GM21576 (cell line): ENCODE data around the gene SLC66A3.

Experiments used
- ATAC-seq: cut with Tn5 transposase; IDR thresholded peaks from one replicate; pipeline ENCODE4 v1.9.1; 2021; ENCODE audit warnings: mild to moderate bottlenecking, moderate library complexity; ENCODE audit not compliant: unreplicated experiment

SLC66A3 gene

GRCh38 chr2:11213090-11213638, 57.9 kb downstream of the SLC66A3 start:
- ATAC-seq, result no peak

- ATAC-seq, result no peak
Measured at GRCh38 chr2:11213975-11214374, 58.7 kb downstream of the SLC66A3 start.

DNA sequence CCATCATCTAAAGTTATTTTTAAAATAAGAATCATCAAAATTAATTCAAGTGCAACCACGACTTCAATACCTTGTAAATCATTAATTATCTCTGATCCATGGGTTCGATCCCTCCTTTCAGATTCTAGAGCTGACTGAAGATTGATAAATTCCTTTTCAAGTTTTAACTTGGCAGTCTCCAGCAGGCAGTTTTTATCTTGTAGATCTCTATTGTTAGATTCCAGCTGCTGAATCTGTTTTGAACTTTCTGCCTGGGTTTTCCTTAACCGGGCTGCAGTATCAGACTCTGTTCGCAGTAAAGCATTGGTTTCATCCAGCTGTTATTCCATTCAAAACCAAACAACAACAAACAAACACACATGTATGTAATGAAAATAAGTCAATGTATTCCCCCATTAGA, 59.5 kb downstream of the SLC66A3 start:
- ATAC-seq, result no peak

DNA sequence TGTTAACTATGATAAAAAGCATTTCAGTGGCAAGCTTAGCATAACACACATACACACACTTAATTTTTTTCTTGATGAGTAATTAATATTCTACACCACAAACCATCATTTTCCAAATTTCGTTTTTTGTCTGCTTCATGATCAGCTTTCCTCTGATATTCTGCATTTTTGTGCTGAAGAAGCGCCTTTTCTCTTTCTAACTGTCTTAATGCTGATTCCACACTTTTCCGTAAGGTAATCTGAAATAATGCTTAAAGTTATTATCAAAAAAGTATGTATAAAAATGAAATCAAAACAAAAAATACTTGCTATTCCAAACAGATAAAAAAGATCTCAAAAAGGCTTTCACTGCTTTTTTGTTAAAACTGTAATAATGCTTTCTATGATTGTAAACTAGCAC, 60.1 kb downstream of the SLC66A3 start:
- ATAC-seq, result no peak

- no peak for ATAC-seq
Measured at GRCh38 chr2:11220445-11220844, 65.2 kb downstream of the SLC66A3 start.

DNA sequence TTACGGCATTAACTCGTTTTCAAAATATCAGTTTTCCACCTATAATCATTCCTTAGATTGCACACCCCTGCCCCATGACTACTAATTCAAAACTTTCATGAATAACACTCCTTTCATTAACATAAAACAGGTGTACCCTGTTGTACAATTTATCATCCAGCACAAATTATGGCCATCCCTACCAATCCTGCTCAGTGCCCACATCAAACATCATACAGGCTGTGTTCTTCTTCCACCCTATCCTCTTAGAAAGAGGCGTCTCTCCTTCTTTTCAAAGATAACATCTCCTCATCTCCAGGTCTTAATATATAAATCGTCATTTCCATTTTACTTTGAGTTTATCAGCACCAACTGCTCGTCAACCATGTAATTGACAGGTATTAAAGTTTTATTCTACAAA, 67.6 kb downstream of the SLC66A3 start:
- no peak for ATAC-seq

DNA sequence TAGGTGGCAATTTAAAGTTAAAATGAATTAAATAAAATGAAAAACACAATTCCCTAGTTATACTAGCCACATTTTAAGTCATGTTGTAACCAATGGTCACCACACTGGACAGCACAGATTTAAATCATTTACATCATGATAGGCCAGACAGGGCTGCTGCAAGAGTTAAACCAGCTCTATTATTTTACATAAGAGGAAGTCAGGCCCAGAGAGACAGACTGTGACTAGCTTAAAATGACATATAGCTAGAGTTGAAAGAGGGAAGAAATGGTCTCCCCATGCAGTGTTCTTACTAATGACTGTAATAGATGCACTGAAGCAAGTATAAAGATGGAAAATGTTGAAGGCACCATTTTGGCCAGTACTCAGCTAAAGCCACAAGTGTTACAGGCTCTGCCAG, 69.6 kb downstream of the SLC66A3 start:
- no peak for ATAC-seq

DNA sequence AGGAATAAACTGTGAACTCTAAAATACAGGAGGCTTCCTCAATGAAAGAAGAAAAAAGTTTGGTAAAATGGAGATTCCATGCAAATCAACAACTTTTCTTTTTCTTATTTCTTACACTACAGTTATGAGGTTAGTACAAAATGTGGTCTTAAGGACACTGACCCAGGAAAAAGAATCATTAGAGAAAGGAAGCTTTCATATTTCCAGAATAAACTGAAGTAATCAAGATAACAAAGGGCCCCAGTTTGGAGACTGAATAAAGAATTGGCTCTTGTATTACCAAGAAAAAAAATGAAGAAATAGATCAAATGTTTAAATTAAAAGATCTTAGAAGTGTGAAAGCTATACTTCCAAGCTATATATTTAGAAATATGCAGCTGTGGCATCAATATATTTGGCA, 72.3 kb downstream of the SLC66A3 start:
- no peak for ATAC-seq
